IPS-NIHi11 (cell line): ENCODE data around the gene CD3D.
"Not testable (repeated sequence)": the region's sequence is repeated elsewhere in the genome, so short reads cannot be mapped to it uniquely, and the experiment has no call there.

ENCODE experiments used
- DNase-seq: peaks from one replicate; pipeline ENCODE4 v3.0.0; 2012; ENCODE audit warnings: mixed read lengths, low spot score

CD3D gene

GRCh38 chr11:118339281-118339961 is 3.1 kb downstream of the CD3D start:
- no peak for DNase-seq

- DNase-seq, result no peak
Observed at GRCh38 chr11:118338637-118339061, 3.9 kb downstream of the CD3D start.

- DNase-seq, result no peak
Observed at GRCh38 chr11:118334745-118335144, 7.8 kb downstream of the CD3D start.

GRCh38 chr11:118328745-118329144 is 13.8 kb downstream of the CD3D start:
- no peak for DNase-seq

GRCh38 chr11:118325283-118325682 is 17.2 kb downstream of the CD3D start:
- no peak for DNase-seq

GRCh38 chr11:118322721-118323120 is 19.8 kb downstream of the CD3D start:
- no peak for DNase-seq

GRCh38 chr11:118321386-118322082 is 21.0 kb downstream of the CD3D start:
- no peak for DNase-seq

- DNase-seq, result no peak
Observed at GRCh38 chr11:118320515-118320914, 22.0 kb downstream of the CD3D start.

- no peak for DNase-seq
Observed at GRCh38 chr11:118319337-118319707, 23.2 kb downstream of the CD3D start.

GRCh38 chr11:118318581-118319336 is 23.7 kb downstream of the CD3D start:
- DNase-seq, result no peak

GRCh38 chr11:118318124-118318523 is 24.4 kb downstream of the CD3D start:
- DNase-seq, result no peak

- no peak for DNase-seq
Observed at GRCh38 chr11:118314988-118315411, 27.5 kb downstream of the CD3D start.

GRCh38 chr11:118313242-118313641 is 29.3 kb downstream of the CD3D start:
- DNase-seq, result no peak

GRCh38 chr11:118312328-118312727 is 30.2 kb downstream of the CD3D start:
- no peak for DNase-seq

GRCh38 chr11:118311518-118311917 is 31.0 kb downstream of the CD3D start:
- no peak for DNase-seq

- DNase-seq, result no peak
Observed at GRCh38 chr11:118310781-118311485, 31.6 kb downstream of the CD3D start.

- DNase-seq, result no peak
Observed at GRCh38 chr11:118310271-118310670, 32.2 kb downstream of the CD3D start.

- not testable (repeated sequence) for DNase-seq
Observed at GRCh38 chr11:118308995-118309528, 33.4 kb downstream of the CD3D start.

- DNase-seq, result no peak
Observed at GRCh38 chr11:118306556-118306955, 35.9 kb downstream of the CD3D start.

GRCh38 chr11:118305726-118306125 is 36.8 kb downstream of the CD3D start:
- DNase-seq, result no peak

- no peak for DNase-seq
Observed at GRCh38 chr11:118304568-118305248, 37.8 kb downstream of the CD3D start, which contains the start of gene CD3E. Gene CD3E (plus strand): TSS chr11:118304730. CDS start chr11:118304953, 223 bp downstream.
